ENCODE results near the gene DNM2.
A peak's percentile ranks its signal among the peaks of the same experiment; 100 is the strongest.
"Not testable (repeated sequence)": the region's sequence is repeated elsewhere in the genome, so short reads cannot be mapped to it uniquely, and the experiment has no call there.

Gene DNM2

DNA sequence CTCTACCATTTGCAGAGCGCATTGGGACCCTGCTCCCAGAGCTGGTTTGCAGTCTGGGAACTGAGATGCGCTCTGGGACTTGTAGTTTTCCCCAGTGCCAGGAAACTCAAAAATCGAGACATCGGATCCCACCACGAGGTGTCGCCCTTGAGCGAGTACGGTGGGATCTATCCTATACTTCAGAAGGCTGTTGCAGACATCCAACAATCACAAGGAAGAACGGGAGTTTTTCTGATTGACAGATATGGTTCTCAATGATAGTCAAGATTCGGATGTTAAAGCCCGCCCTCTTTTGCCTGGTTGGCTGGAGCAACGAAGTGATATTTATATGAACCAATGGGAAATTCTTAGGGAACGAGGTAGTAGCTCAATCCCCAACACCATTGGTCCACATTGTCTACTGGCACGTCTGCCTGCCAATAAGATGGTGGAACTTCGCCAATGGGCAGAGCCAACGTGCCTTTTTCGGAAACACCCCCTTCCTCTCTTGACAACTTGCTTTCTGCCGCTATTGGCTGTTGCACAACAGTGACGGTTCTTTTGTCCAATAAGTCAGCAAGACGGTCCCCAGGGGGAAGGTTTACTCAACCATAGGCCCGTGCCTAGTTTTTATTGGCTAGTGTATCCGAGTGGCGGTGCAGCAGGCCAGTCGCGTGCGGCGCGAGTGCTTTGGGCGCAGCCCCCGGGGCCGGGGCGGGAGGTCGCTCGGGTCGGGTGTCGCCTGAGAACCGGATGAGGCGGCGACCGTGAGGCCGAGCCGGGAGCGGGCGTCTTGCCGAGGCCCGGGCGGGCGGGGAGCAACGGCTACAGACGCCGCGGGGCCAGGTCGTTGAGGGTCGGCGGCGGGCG, at the start of gene DNM2:
Gene DNM2, plus strand, starts transcription at position 724 of the 849 bp plus-strand sequence. CDS start 164 bp downstream, outside the sequence.
- TF ChIP-seq MYC (IDR thresholded peaks at IDR 0.05; ENCODE audit: low read depth, low read length): peak; percentile 94
- TF ChIP-seq POLR2A (IDR thresholded peaks at IDR 0.05; ENCODE audit: extremely low read depth, insufficient read length): peak; percentile 95
- TF ChIP-seq, protein P1, sequence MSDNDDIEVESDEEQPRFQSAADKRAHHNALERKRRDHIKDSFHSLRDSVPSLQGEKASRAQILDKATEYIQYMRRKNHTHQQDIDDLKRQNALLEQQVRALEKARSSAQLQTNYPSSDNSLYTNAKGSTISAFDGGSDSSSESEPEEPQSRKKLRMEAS (IDR thresholded peaks at IDR 0.05; ENCODE audit: low read depth, low read length): peak; percentile 87
- TF ChIP-seq, protein P2, sequence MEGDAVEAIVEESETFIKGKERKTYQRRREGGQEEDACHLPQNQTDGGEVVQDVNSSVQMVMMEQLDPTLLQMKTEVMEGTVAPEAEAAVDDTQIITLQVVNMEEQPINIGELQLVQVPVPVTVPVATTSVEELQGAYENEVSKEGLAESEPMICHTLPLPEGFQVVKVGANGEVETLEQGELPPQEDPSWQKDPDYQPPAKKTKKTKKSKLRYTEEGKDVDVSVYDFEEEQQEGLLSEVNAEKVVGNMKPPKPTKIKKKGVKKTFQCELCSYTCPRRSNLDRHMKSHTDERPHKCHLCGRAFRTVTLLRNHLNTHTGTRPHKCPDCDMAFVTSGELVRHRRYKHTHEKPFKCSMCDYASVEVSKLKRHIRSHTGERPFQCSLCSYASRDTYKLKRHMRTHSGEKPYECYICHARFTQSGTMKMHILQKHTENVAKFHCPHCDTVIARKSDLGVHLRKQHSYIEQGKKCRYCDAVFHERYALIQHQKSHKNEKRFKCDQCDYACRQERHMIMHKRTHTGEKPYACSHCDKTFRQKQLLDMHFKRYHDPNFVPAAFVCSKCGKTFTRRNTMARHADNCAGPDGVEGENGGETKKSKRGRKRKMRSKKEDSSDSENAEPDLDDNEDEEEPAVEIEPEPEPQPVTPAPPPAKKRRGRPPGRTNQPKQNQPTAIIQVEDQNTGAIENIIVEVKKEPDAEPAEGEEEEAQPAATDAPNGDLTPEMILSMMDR (IDR thresholded peaks at IDR 0.05; ENCODE audit: low read depth, low read length): peak; percentile 98
- H3K4me3 ChIP-seq (ENCODE audit: low read depth, low read length): peak within 1 kb of the TSS; percentile 89
- peak; percentile 100 for DNase-seq (ENCODE audit: low read depth)

- no peak overlapping the region for H3K4me3 ChIP-seq (ENCODE audit: low read depth, low read length)
- TF ChIP-seq POLR2A (IDR thresholded peaks at IDR 0.05; ENCODE audit: extremely low read depth, insufficient read length) (no peak), MYC (IDR thresholded peaks at IDR 0.05; ENCODE audit: low read depth, low read length) (no peak)
- TF ChIP-seq, protein P1 (IDR thresholded peaks at IDR 0.05; ENCODE audit: low read depth, low read length): no peak
- TF ChIP-seq, protein P2 (IDR thresholded peaks at IDR 0.05; ENCODE audit: low read depth, low read length): no peak
- DNase-seq (ENCODE audit: low read depth): no peak
Measured at GRCh38 chr19:10669246-10669645, 48.6 kb upstream of the DNM2 start.

- no peak overlapping the region for H3K4me3 ChIP-seq (ENCODE audit: low read depth, low read length)
- TF ChIP-seq POLR2A (IDR thresholded peaks at IDR 0.05; ENCODE audit: extremely low read depth, insufficient read length) (no peak), MYC (IDR thresholded peaks at IDR 0.05; ENCODE audit: low read depth, low read length) (no peak)
- TF ChIP-seq, protein P2 (IDR thresholded peaks at IDR 0.05; ENCODE audit: low read depth, low read length): no peak
- TF ChIP-seq, protein P1 (IDR thresholded peaks at IDR 0.05; ENCODE audit: low read depth, low read length): no peak
- DNase-seq (ENCODE audit: low read depth): no peak
Measured at GRCh38 chr19:10670182-10670581, 47.7 kb upstream of the DNM2 start.

DNA sequence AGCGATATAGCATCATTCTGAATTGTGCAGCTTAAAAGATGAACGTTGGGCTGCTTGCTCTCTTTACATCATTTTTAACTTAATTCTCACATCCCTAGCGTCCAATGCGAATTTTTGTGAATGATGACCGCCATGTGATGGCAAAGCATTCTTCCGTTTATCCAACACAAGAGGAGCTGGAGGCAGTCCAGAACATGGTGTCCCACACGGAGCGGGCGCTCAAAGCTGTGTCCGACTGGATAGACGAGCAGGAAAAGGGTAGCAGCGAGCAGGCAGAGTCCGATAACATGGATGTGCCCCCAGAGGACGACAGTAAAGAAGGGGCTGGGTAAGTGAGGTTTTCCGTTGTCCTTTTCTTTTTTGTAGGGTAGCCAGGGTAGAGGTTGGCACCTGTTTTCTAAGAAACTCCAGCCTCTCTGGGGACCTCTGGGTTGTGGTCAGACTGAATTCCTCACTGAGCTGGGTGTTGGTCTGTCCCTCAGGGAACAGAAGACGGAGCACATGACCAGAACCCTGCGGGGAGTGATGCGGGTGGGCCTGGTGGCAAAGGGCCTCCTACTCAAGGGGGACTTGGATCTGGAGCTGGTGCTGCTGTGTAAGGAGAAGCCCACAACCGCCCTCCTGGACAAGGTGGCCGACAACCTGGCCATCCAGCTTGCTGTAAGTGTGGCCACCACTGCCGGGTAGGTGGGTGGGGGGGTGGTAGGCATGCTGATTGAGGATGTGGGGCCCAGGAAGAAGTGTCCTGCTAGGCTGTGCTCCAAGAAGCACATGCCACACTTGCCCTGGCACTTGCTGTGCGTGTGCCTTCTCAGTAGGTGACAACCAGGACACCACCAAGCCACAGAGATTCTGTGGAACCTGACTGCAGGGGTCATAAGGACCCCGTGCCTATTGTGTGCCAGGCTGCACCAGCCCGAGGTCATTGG, 46.7 kb upstream of the DNM2 start:
- TF ChIP-seq, protein P2 (IDR thresholded peaks at IDR 0.05; ENCODE audit: low read depth, low read length): no peak
- TF ChIP-seq, protein P1 (IDR thresholded peaks at IDR 0.05; ENCODE audit: low read depth, low read length): 0 out of 2 replicates have a peak, but pooled peaks have one; percentile 26
- no peak for DNase-seq (ENCODE audit: low read depth)
- H3K4me3 ChIP-seq (ENCODE audit: low read depth, low read length): no peak overlapping the region

GRCh38 chr19:10671922-10672321, 46.0 kb upstream of the DNM2 start:
- not testable (repeated sequence) for H3K4me3 ChIP-seq (ENCODE audit: low read depth, low read length); DNase-seq (ENCODE audit: low read depth)

DNA sequence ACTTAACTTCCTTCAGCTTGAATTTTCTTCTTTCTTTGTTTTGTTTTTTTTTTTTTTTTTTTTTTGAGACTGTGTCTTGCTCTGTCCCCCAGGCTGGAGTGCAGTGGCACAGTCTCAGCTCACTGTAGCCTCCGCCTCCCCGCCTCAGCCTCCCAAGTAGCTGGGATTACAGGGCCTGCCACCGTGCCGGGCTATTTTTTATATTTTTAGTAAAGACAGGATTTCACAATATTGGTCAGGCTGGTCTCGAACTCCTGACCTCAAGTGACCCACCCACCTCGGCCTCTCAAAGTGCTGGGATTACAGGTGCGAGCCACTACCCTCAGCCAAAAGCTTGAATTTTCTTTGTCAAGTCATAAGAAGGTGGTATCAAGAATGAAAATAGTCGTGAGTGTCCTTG, 42.7 kb upstream of the DNM2 start:
- not testable (repeated sequence) for H3K4me3 ChIP-seq (ENCODE audit: low read depth, low read length); DNase-seq (ENCODE audit: low read depth)
